ENCODE results near the gene CUL7.
"Not testable (repeated sequence)": the region's sequence is repeated elsewhere in the genome, so short reads cannot be mapped to it uniquely, and the experiment has no call there.

The CUL7 gene

DNA sequence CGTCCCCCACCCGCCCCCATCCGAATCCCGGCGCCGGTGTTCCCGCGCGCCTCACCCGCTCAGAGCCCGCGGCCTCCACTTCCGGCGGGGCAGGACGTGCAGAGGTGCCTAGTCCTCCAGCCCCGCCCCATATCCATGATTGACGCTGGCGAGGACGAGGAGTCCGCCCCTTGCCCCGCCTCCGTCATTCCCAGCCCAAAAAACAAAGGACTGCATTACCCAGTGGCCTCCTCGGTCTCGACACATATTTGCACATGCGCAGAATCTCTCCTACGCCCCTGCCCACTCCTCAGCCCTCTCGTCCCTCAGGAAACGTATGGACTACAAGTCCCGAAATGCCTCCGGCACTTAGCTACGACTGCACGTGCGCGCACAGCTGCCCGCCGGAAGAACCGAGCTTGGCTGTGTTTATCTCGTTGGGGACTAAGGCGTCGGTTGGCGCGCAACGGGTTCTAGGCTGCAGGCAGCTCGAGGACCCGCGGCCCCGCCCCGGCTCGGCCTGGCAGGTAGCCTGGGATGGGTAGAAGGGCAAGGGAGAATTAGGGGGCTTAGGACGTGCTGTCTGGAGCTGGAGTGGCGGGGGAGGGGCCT is 39.7 kb downstream of the CUL7 start, which contains the start of the genes KLHDC3 and MEA1:
Gene KLHDC3, plus strand, starts transcription at position 407 of the 591 bp plus-strand sequence. CDS start 2,944 bp downstream, outside the sequence.
Gene MEA1, minus strand, starts transcription at position 104 of the 591 bp plus-strand sequence. CDS start 133 bp downstream, outside the sequence.
- Histone ChIP-seq H3K9me3 (ENCODE audit: control insufficient read depth in 2 of 2, low read length in 2 of 2) (no peaks in the 10 kb centered on the region), H3K9ac (ENCODE audit: low read length in 2 of 2) (peak within 1 kb of the TSS; percentile 82 to 84), H3K36me3 (ENCODE audit: control insufficient read depth in 2 of 2, insufficient read depth in 2 of 2, low read length in 2 of 2) (peaks cover 36 to 43% of the 10 kb centered on the region in 2 donors), H3K27me3 (ENCODE audit: control insufficient read depth in 1 of 2, insufficient read depth in 2 of 2, low read length in 2 of 2) (no peaks in the 10 kb centered on the region), H3K4me3 (ENCODE audit: low read length in 2 of 2) (peak within 1 kb of the TSS; percentile 81 to 91), H3K27ac (ENCODE audit: low read length) (peak within 1 kb of the TSS; percentile 41), H3K4me1 (ENCODE audit: control insufficient read depth, insufficient read depth, low read length) (peaks cover 55% of the 10 kb centered on the region)

DNA sequence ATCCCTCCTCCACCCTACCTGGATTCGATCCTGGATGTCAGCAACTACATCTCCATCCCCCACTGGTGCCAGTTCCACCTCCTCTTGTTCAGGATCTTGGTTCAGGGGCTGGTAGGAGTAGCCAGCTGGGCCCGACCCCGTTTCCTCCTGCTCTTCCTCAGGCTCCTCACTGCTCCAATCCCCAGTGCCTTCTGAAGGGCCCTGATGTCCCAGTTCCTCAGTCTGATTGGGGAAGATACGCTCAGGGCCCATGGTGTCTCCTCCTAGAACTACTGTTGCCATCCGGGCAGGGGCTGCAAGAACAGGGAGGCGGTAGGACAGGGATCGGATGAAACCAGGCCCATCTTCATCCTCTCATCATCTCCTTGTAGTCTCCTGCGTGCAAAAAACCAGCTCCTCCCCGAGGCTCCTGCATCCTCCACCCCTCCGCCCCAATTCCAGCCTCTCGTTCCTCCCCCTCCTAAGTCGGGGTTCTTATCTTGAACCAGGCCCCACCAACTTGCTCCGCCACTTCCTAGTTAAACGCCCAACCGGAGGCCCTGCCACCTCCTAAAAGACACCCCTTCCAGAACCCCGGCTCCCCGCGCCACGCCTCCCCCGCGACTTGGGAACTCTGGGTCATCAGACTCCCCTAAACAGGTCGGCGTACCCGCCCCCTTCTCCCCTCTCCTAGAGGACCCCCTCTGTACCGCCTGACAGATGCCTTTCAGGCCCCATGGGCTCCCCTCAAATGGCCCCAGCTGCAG is 40.4 kb downstream of the CUL7 start:
- Histone ChIP-seq H3K4me1 (ENCODE audit: control insufficient read depth, insufficient read depth, low read length) (peaks cover 52% of the 10 kb centered on the region), H3K4me3 (ENCODE audit: low read length in 2 of 2) (peak overlapping the region; percentile 78 to 91), H3K36me3 (ENCODE audit: control insufficient read depth in 2 of 2, insufficient read depth in 2 of 2, low read length in 2 of 2) (peaks cover 37 to 43% of the 10 kb centered on the region in 2 donors)

DNA sequence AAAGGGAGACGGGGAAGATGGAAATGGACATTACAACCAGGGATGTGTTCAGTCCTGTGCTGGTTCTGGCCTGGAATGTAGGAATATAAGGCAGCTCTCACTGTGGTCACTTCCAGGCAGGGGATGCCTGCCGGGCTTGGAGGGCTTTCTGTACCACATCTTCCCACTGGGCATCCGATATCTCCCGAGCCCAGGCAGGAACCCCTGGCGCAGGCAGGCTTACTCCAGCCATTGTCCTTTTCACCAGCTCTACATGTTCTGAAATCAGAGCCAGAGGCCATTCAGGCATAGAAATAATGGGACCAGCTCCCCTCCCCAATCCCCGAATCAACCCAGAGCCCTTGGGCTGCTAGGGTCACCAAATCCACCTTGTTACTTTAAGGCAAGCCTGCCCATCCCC is 41.3 kb downstream of the CUL7 start:
- Histone ChIP-seq H3K27me3 (ENCODE audit: control insufficient read depth in 1 of 2, insufficient read depth in 2 of 2, low read length in 2 of 2) (no peaks in the 10 kb centered on the region), H3K27ac (ENCODE audit: low read length) (no peak overlapping the region), H3K9me3 (ENCODE audit: control insufficient read depth in 2 of 2, low read length in 2 of 2) (no peaks in the 10 kb centered on the region), H3K4me3 (ENCODE audit: low read length in 2 of 2) (peak overlapping the region in 1 of 2 donors; percentile 8), H3K4me1 (ENCODE audit: control insufficient read depth, insufficient read depth, low read length) (peaks cover 45% of the 10 kb centered on the region), H3K9ac (ENCODE audit: low read length in 2 of 2) (peak overlapping the region; percentile 82 to 84), H3K36me3 (ENCODE audit: control insufficient read depth in 2 of 2, insufficient read depth in 2 of 2, low read length in 2 of 2) (peaks cover 42 to 43% of the 10 kb centered on the region in 2 donors)

More for the DNA sequence above, 40.4 kb downstream of the CUL7 start:
- Histone ChIP-seq H3K27me3 (ENCODE audit: control insufficient read depth in 1 of 2, insufficient read depth in 2 of 2, low read length in 2 of 2) (no peaks in the 10 kb centered on the region), H3K9ac (ENCODE audit: low read length in 2 of 2) (peak overlapping the region; percentile 82 to 84), H3K9me3 (ENCODE audit: control insufficient read depth in 2 of 2, low read length in 2 of 2) (no peaks in the 10 kb centered on the region), H3K27ac (ENCODE audit: low read length) (peak overlapping the region; percentile 37)

DNA sequence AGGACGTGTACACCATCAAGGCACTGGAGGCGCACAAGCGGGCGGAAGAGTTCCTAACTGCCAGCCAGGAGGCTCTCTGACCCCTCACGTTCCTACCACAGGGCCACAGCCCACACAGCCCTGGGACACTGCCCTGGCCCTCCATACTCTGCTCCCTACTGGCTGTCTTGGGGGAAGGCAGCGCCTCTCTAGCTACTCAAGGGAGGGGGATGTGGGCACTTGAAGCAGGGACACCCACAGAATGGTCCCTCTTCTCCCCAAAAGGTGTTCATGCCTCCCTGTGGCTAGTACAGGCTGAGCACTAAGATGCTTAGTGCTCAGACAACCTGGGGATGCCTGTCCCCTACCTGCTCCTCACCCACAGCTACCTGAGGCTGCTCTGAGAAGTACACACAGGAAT is 42.4 kb downstream of the CUL7 start:
- Histone ChIP-seq H3K9me3 (ENCODE audit: control insufficient read depth in 2 of 2, low read length in 2 of 2) (no peaks in the 10 kb centered on the region), H3K9ac (ENCODE audit: low read length in 2 of 2) (peak overlapping the region in 1 of 2 donors; percentile 29), H3K36me3 (ENCODE audit: control insufficient read depth in 2 of 2, insufficient read depth in 2 of 2, low read length in 2 of 2) (peaks cover 48 to 50% of the 10 kb centered on the region in 2 donors)

DNA sequence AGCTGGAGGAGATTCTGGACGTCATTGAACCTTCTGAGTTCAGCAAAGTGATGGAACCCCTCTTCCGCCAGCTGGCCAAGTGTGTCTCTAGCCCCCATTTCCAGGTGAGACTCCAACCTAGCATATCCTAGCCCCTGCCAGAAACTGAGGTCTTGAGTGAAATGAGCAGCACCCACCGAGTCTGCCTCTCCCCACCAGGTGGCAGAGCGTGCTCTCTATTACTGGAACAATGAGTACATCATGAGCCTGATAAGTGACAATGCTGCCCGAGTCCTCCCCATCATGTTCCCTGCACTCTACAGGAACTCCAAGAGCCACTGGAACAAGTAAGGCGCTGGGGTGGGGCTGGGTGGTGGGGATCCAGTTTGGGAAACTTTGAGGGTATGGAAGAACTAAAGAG is 44.5 kb downstream of the CUL7 start:
- H3K27ac ChIP-seq (ENCODE audit: low read length) = no peak overlapping the region
- H3K9me3 ChIP-seq (ENCODE audit: control insufficient read depth in 2 of 2, low read length in 2 of 2) = no peaks in the 10 kb centered on the region
- H3K9ac ChIP-seq (ENCODE audit: low read length in 2 of 2) = no peak overlapping the region
- H3K36me3 ChIP-seq (ENCODE audit: control insufficient read depth in 2 of 2, insufficient read depth in 2 of 2, low read length in 2 of 2) = peaks cover 53% of the 10 kb centered on the region in 2 donors
- H3K4me3 ChIP-seq (ENCODE audit: low read length in 2 of 2) = no peak overlapping the region
- peaks cover 15% of the 10 kb centered on the region for H3K4me1 ChIP-seq (ENCODE audit: control insufficient read depth, insufficient read depth, low read length)
- H3K27me3 ChIP-seq (ENCODE audit: control insufficient read depth in 1 of 2, insufficient read depth in 2 of 2, low read length in 2 of 2) = no peaks in the 10 kb centered on the region

More for the DNA sequence above, 42.4 kb downstream of the CUL7 start:
- Histone ChIP-seq H3K27ac (ENCODE audit: low read length) (no peak overlapping the region), H3K4me1 (ENCODE audit: control insufficient read depth, insufficient read depth, low read length) (peaks cover 33% of the 10 kb centered on the region), H3K27me3 (ENCODE audit: control insufficient read depth in 1 of 2, insufficient read depth in 2 of 2, low read length in 2 of 2) (no peaks in the 10 kb centered on the region), H3K4me3 (ENCODE audit: low read length in 2 of 2) (no peak overlapping the region)

DNA sequence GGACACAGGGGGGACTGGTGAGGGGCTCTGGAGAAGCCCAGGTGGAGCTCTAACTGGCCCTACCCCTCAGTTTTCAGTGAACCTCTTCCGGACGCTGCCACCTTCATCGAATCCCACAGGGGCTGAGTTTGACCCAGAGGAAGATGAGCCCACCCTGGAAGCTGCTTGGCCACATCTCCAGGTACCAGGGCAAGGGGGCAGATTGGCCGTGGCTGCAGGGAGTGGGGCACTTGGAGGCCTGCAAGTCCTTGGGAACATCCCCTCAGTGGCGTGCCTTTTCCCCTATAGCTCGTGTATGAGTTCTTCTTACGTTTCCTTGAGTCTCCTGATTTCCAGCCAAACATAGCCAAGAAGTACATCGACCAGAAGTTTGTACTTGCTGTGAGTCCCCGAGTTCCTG is 46.5 kb downstream of the CUL7 start:
- peaks cover 50% of the 10 kb centered on the region in 2 donors for H3K36me3 ChIP-seq (ENCODE audit: control insufficient read depth in 2 of 2, insufficient read depth in 2 of 2, low read length in 2 of 2)

DNA sequence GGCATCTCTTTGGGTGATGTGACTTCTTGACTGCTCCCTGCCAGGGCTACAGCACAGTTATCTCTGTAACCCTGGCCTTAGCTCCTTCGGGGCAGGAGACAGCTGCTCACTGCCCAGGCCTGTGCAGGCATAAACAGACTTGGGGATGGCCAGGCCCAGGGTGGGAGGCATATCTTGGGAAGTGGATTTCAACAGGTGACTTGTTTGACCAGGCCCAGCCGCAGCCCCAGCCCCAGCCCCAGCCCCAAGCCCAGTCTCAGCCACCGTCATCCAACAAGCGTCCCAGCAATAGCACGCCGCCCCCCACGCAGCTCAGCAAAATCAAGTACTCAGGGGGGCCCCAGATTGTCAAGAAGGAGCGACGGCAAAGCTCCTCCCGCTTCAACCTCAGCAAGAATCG is 47.4 kb downstream of the CUL7 start:
- no peaks in the 10 kb centered on the region for H3K27me3 ChIP-seq (ENCODE audit: control insufficient read depth in 1 of 2, insufficient read depth in 2 of 2, low read length in 2 of 2)
- H3K36me3 ChIP-seq (ENCODE audit: control insufficient read depth in 2 of 2, insufficient read depth in 2 of 2, low read length in 2 of 2) = peaks cover 44 to 45% of the 10 kb centered on the region in 2 donors
- H3K4me1 ChIP-seq (ENCODE audit: control insufficient read depth, insufficient read depth, low read length) = no peaks in the 10 kb centered on the region
- no peak overlapping the region for H3K9ac ChIP-seq (ENCODE audit: low read length in 2 of 2)
- no peak overlapping the region for H3K27ac ChIP-seq (ENCODE audit: low read length)
- no peak overlapping the region for H3K4me3 ChIP-seq (ENCODE audit: low read length in 2 of 2)
- no peaks in the 10 kb centered on the region for H3K9me3 ChIP-seq (ENCODE audit: control insufficient read depth in 2 of 2, low read length in 2 of 2)

More for the DNA sequence above, 46.5 kb downstream of the CUL7 start:
- Histone ChIP-seq H3K4me3 (ENCODE audit: low read length in 2 of 2) (no peak overlapping the region), H3K27me3 (ENCODE audit: control insufficient read depth in 1 of 2, insufficient read depth in 2 of 2, low read length in 2 of 2) (no peaks in the 10 kb centered on the region), H3K4me1 (ENCODE audit: control insufficient read depth, insufficient read depth, low read length) (peaks cover under 1% of the 10 kb centered on the region), H3K27ac (ENCODE audit: low read length) (no peak overlapping the region), H3K9me3 (ENCODE audit: control insufficient read depth in 2 of 2, low read length in 2 of 2) (no peaks in the 10 kb centered on the region), H3K9ac (ENCODE audit: low read length in 2 of 2) (no peak overlapping the region)

DNA sequence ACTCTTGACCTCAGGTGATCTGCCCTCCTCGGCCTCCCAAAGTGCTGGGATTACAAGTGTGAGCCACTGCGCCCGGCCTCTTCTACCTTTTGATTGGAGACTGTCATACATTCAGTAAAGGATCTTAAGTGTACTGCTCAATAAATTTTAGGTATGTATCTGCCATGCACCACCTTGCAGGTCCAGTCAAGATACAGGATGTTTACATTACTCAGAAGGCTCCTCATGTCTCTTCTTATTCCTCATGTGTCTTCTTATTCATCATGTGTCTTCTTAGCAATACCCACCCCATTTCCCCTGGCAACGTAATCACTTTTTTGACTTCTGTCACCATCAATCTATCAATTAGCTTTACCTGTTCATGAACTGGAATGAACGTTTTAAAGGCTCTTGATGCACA is 47.8 kb downstream of the CUL7 start:
- no peaks in the 10 kb centered on the region for H3K9me3 ChIP-seq (ENCODE audit: control insufficient read depth in 2 of 2, low read length in 2 of 2)
- H3K27ac ChIP-seq (ENCODE audit: low read length) = no peak overlapping the region
- peaks cover 40 to 41% of the 10 kb centered on the region in 2 donors for H3K36me3 ChIP-seq (ENCODE audit: control insufficient read depth in 2 of 2, insufficient read depth in 2 of 2, low read length in 2 of 2)
- no peaks in the 10 kb centered on the region for H3K27me3 ChIP-seq (ENCODE audit: control insufficient read depth in 1 of 2, insufficient read depth in 2 of 2, low read length in 2 of 2)
- no peaks in the 10 kb centered on the region for H3K4me1 ChIP-seq (ENCODE audit: control insufficient read depth, insufficient read depth, low read length)
- H3K4me3 ChIP-seq (ENCODE audit: low read length in 2 of 2) = no peak overlapping the region
- H3K9ac ChIP-seq (ENCODE audit: low read length in 2 of 2) = no peak overlapping the region

DNA sequence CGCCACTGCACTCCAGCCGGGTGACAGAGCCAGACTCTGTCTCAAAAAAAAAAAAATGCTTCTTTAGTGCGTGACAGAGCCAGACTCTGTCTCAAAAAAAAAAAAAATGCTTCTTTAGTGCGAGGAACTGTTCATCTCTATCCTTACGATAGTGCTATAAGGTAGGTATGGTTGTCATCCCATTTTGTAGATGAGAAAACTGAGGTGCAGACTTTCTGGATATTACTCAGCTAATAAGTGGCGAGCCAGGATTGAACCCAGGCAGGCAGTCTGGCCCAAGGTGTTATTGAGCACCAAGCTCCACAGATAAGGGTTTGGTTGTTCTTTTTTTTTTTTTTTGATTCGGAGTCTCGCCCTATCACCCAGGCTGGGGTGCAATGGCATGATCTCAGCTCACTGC is 51.8 kb downstream of the CUL7 start:
- Histone ChIP-seq H3K9me3 (ENCODE audit: control insufficient read depth in 2 of 2, low read length in 2 of 2) (no peaks in the 10 kb centered on the region), H3K4me3 (ENCODE audit: low read length in 2 of 2) (no peak overlapping the region), H3K9ac (ENCODE audit: low read length in 2 of 2) (no peak overlapping the region), H3K27ac (ENCODE audit: low read length) (no peak overlapping the region), H3K27me3 (ENCODE audit: control insufficient read depth in 1 of 2, insufficient read depth in 2 of 2, low read length in 2 of 2) (no peaks in the 10 kb centered on the region), H3K36me3 (ENCODE audit: control insufficient read depth in 2 of 2, insufficient read depth in 2 of 2, low read length in 2 of 2) (peaks cover 6% of the 10 kb centered on the region in 2 donors), H3K4me1 (ENCODE audit: control insufficient read depth, insufficient read depth, low read length) (no peaks in the 10 kb centered on the region)

DNA sequence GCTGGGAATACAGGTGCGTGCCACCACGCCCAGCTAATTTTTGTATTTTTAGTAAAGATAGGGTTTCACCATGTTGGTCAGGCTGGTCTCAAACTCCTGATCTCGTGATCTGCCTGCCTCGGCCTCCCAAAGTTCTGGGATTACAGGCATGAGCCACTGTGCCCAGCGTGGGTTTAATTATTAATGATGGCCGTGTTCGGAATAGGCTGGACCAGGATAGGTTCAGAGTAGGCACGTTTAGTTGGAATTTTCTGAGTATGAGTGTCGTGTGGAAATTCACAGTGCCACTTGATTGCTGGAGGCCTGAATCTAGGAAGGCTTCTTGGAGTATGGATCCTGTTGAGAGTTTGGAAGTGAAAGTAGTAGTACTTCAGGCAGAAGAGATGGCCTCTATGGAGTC is 55.4 kb downstream of the CUL7 start:
- H3K9me3 ChIP-seq (ENCODE audit: control insufficient read depth in 2 of 2, low read length in 2 of 2); H3K9ac ChIP-seq (ENCODE audit: low read length in 2 of 2); H3K36me3 ChIP-seq (ENCODE audit: control insufficient read depth in 2 of 2, insufficient read depth in 2 of 2, low read length in 2 of 2); H3K4me3 ChIP-seq (ENCODE audit: low read length in 2 of 2); H3K27ac ChIP-seq (ENCODE audit: low read length); H3K4me1 ChIP-seq (ENCODE audit: control insufficient read depth, insufficient read depth, low read length); H3K27me3 ChIP-seq (ENCODE audit: control insufficient read depth in 1 of 2, insufficient read depth in 2 of 2, low read length in 2 of 2): not testable (repeated sequence)

DNA sequence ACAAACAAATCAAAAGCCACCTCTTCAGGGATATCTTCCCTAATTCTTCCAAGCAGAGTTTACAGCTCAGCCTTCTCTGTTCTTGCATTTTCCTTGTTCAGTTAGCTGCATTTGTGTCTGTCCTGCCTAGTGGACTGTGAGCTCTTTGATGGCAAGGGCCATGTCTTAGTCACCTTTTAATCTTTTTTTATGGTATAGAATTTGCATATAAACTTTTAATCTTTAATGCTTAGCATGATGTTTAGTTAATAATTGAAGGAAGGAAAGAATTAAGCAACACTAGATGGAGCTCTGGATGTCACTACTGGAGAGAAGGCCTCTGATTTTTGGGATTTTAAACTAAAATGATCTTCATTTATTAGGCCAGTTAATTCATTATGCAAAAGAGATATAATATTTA is 57.1 kb downstream of the CUL7 start:
- Histone ChIP-seq H3K4me1 (ENCODE audit: control insufficient read depth, insufficient read depth, low read length) (no peaks in the 10 kb centered on the region), H3K27ac (ENCODE audit: low read length) (no peak overlapping the region), H3K36me3 (ENCODE audit: control insufficient read depth in 2 of 2, insufficient read depth in 2 of 2, low read length in 2 of 2) (peaks cover 2 to 5% of the 10 kb centered on the region in 2 donors), H3K9ac (ENCODE audit: low read length in 2 of 2) (no peak overlapping the region), H3K4me3 (ENCODE audit: low read length in 2 of 2) (no peak overlapping the region), H3K27me3 (ENCODE audit: control insufficient read depth in 1 of 2, insufficient read depth in 2 of 2, low read length in 2 of 2) (no peaks in the 10 kb centered on the region), H3K9me3 (ENCODE audit: control insufficient read depth in 2 of 2, low read length in 2 of 2) (no peaks in the 10 kb centered on the region)

Data from stomach smooth muscle (tissue), 2 donors.